Kidney glomerular epithelial cell (primary cell): ENCODE measurements around the gene ITPR2.
"Not testable (repeated sequence)": the region's sequence is repeated elsewhere in the genome, so short reads cannot be mapped to it uniquely, and the experiment has no call there.

Experiments used
- DNase-seq: peaks from one replicate; lab custom pipeline; 2025; lab: John Stamatoyannopoulos, UW

ITPR2 gene

DNA sequence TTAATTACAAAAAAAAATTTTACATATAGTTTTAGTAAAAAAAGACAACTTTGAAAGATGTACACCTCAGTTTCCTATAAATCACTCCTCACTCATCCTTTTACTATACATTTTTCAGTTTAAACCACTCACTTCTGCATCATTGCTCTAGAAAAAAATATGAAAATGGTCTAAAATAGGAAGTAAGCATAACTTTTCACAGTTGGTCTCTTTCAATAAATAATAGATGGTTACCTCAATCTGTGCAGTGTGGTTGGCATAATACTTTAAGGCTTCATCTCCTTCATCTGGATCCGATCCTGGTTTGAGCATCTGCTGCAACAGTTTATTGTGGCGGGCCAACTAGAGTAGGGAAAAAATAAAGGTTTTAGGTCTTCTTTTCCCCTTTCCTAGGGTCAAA lies 389.7 kb downstream of the ITPR2 start:
- DNase-seq = no peak

DNA sequence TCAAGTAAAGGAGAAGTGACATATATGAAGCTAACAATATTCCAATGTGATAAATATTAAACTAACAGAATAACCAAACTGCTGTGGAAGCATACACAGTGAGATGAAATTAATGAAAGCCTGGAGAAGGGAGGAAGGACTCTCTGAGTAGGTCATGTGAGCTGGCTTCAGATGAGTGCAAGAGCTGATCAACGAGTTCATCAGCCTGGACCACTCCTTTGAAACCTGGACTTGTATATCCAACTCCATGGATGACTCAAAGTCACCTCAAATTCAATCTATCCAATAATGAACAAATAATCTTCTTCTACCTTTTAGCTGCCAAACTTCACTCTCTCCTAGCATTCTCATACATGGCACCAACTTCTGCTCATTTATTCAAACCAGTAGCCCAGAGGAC lies 391.6 kb downstream of the ITPR2 start:
- DNase-seq = no peak

DNA sequence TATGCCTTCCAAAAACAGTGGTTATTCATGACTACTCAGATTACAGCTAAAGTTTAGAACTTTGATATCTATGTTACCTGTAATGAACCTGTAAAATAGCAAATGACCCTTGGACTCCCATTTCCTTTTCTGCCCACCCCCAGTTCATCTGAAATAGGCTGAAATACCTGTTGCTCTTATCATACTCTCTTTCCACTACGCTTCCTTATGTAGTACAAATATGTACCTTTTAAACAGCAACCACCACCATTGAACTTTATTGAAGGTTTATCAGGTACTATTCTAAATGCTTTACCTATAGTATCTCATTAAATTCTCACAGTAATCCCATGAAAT lies 398.0 kb downstream of the ITPR2 start:
- no peak for DNase-seq

DNA sequence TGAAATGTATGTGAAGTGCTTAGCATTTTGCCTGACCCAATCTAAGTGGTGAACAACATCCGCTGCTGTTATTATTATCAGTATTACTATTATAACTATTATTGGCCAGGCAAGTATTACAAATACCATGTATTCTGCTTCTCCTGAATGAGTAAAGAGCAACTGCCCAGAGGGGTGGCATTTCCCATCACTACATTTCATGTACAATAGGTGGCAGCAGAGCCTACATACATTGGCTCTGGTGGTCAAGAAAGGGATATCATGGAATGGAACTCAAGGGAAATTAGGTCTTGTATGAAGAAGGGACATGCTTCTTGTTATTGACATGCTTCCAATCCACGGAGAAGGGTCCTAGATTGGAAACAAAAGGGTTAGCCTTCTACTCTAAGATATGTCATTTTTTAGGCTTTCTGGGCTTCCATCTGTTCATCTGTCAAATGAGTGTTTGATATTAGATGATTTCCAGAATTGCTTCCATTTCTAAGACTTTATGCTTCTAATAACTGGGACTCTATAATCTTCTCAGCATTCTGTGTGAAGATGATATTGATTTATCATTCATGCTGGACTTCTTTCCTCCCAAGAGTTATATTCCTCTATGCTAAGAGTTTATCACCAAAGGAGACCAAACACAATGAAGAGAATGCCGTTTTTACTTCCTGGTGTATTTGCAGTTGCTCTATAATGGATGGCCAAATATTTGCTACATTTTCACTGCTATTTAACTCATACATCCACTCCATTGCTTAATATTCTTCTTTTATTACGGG lies 398.5 kb downstream of the ITPR2 start:
- DNase-seq = peak; percentile 67

DNA sequence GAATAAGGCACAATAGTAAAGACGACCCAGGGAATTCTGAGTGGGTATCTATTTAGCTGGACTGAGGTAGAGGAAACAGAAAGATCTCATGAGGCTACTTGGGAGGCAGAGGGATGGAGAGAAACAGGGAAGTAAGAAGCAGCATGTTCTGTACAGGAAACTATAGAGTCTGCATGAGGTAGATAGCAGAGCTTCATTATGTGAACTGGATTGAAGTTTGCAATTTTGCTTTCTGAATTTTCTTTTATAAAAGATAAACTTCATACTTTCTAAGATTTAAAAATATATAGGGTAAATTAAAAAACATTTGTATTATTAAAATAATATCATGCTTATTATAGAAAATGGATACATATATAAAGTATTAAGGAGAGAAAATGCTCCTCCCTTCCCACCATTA lies 399.3 kb downstream of the ITPR2 start:
- not testable (repeated sequence) for DNase-seq

DNA sequence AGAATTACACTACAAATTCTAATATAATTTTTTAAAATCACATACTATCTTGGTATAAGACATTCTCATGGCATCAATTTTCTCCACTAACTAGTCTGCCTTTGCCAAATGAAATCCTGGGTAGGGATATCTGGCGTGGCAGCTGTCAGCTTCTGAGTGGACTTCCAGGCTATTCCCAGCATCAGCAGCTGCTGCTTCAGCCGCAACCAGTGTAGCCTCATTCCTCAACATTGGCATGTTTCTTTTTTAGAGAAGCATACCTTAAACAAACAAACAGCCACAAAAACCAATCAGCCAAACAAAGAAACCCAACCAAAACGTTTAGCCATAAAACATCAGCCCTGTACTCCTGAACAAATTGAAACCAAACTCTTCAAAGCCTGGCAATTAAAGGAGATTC lies 401.8 kb downstream of the ITPR2 start:
- no peak for DNase-seq

DNA sequence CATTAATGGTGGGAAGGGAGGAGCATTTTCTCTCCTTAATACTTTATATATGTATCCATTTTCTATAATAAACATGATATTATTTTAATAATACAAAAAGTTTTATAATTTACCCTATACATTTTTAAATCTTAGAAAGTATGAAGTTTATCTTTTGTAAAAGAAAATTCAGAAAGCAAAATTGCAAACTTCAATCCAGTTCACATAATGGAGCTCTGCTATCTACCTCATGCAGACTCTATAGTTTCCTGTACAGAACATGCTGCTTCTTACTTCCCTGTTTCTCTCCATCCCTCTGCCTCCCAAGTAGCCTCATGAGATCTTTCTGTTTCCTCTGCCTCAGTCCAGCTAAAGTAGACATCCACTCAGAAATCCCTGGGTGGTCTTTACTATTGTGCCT lies 402.4 kb downstream of the ITPR2 start:
- DNase-seq = not testable (repeated sequence)

DNA sequence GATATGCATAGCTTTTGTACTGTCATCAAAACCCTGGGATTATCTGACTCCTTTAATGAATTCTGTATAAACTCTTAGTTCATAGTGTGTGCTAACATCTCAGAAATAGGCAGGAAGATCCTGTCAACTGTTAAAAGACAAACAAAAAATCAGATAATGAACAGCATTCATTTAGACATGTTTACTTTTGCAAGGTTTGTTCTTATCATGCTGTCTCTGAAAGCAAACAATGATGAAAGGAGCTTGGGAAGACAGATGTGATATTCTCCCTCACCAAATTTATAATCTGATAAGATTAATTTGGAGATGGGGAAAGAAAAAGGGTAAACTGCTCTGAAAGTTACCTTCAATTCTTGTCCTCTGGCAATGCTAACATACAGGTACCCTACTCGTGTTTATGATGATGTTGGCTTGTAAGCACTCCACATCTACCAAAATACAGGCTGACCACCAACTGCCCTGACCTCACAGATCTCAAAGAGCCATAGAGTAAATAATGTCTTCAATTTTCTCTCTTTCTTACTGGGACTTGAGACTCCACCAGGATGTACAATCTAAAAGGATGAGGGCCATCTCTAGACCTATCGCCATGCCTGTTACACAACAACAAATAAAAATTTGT lies 403.8 kb downstream of the ITPR2 start:
- DNase-seq = no peak

DNA sequence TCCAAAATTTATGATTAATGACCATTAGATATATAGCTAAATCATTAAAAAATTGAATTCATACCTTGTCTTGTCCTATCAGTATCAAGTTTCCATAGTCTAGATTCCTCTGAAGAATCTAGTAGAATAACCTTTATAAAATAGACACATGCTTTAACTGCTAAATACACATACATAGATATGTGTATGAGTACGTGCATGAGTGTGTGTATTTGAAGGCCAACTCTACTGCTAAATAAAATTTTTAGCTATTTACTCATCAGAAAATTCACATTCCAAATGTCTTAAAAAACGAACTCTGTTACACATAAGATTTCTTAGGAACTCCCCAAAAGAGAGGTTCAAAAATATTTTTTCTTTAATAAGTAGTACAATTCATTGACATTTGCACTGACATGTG lies 404.6 kb downstream of the ITPR2 start:
- no peak for DNase-seq

DNA sequence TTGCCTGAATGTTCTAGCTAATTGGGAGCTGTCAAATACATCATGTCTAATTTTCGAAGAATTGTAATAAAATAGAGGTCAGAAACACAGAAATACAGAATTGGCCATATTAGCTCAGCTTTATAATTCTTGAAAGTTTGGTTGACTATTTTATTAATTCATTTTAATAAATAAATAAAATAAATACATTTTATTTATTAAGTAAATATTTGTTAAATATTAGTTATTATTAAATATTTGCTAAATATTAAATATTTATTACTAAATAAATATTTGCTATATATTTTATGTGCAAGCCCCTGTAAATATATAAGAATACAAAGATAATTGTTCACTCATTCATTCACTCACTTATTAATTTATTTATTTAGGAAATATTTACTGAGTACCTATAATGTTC lies 406.3 kb downstream of the ITPR2 start:
- no peak for DNase-seq

DNA sequence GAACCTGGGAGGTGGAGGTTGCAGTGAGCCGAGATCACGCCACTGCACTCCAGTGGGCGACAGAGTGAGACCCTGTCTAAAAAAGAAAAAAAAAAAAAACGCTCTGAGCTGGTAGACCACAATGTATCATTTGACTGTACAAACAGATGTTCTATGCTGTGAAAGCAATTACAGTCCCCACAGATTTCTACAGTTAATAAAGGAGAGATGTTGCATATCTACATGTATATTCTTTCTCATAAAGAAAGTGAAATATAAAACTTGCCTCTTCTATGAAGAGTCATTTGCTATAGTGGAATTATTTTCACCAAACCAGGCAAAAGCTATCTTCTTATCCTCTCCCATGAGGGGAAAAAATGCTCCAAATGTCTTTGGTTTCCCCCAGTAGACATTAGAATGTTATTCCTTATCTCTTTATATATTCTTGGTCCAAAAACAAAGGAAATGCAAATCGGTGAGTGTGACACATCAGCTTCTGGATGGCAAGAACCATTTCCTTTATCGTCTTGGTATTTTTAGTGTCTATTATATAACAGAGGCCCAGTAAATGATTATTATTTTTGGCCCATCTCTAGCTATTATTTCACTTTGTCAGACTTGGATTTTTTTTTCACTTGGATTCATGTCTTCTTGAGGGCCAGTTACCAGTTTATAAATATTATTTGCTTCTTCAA lies 407.3 kb downstream of the ITPR2 start:
- DNase-seq = no peak

DNA sequence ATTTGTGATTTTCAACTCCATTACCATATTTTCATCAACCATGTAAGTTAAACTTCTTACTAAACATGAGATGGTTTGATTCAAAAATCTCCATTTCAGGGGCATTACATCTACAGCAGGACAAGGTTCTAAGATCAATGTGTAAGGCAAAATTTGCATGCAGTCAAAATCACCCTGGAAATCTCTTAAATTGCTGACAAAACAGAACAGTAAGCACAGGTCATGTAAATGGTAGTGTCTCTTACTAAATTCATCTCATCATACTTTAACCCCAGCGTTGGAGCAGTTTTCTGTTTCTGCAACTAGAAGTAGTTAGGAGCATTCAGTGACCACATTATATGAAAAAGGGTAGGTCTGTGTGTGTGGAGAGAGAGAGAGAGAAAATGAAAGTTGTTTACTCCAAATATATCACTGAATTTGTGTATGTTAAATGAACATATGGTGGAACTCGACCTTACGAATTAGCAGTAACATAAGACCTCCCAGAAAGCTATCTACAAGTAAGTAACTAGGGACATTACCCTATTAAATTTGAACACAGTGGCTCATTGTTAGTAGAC lies 410.1 kb downstream of the ITPR2 start:
- DNase-seq = no peak

DNA sequence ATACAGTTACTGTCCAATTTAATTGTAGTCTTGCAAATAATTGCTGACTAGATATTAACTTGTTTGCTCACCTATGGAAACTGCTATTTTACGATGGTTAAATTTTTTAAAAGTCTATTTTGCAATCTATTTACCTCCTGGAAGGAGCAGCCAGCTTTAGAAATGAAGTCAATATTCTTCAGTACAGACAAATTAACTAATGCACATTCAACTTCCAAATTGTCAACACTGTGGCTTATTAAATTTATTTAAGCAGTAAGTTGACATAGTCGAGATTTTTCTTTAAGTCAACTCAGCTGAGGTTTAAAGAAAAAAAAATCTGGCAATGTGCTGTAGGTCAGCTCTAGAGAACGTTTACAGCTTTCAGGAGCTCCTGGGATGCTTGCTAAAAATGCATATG lies 416.4 kb downstream of the ITPR2 start:
- DNase-seq = no peak

DNA sequence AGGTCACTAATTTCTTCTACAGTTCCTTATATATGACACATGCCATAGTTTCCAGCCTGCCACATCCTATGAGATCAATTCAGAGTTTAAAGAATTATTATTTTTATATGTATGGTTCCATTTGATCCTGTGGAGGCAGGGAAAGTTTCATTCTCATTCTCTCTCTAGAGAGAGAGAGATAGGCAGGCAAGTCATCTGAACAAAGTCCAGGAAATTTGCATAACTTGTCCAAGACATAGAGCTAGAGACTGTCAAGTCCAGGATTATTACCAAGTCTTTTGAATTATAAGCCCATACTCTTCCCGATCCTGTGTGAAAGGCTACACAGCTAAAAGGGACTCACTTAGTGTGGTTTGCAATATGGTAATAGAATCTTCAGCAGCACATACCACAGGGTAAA lies 422.3 kb downstream of the ITPR2 start:
- DNase-seq = no peak

DNA sequence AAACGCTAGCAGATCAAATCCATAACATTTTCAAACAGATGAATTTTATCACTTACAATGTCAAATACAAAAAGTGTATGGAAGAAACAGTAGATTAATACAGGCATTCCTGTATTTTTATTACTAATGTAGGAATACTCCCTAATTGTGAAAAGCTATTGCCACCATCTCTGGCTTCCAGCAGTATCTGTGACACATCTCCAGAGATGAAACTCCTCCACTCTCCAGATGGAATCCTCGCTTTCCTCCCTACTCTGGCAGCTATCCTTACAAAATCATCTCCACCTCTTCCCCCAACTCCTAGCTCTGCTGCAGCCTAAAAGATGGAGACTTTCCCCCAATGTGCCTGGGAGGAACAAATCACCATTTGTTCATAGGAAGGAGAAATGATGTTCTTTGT lies 426.2 kb downstream of the ITPR2 start:
- no peak for DNase-seq

DNA sequence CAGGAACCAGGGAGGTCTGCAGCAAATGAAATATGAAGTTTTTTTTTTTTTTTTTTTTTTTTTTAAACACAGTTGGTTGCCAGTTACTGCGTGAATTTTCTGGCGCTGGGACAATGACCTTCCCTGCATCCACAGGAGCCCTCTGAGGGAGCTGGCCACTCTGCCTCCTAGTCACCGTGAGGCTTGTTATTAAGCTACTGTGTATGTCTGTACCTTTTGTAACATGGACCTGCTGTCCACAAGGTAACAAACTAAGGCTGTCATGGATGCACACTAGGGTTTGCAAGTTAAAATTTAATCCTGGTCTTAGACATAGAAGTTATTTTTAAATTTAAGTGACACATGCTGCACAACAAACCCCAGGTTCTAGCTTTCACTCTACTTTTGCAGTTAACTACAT lies 426.6 kb downstream of the ITPR2 start:
- no peak for DNase-seq

DNA sequence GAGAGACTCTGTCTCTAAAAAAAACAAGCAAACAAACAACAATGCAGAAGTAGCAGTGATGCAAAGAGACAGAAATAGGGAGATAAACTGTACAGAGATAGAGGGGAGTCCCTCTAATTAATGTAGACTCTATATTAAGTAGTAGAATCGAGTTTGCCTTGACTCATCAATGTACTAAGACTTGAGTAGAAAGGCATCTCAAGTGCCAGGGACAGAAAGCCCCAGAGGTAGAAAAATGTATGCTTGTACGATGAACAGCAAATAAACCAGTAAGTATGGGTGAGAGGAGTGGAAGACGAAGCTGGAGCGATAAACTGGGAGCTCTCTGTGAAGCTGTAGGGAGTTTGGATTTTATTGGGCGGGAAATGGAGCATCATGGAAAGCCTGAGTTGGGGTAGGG lies 429.4 kb downstream of the ITPR2 start:
- DNase-seq = no peak

DNA sequence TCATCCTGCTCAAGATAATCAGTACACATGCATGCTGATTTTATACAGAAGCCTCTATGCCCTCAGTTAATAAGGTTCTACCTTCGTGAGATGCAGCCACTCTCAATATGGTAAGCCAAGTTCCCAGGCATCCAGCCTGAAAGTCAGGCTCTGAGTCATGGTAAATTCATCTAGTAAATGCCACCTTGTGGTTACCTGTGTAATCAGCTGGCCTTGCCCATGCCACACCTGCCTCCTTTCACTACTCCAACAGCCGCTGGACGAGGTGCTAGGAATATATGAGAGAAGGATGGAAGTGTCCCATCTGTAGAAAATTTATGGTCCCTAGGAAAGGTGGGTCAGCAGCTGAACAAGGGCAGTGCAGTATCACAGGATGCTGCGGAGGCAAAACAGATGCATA lies 430.3 kb downstream of the ITPR2 start:
- peak; percentile 55 for DNase-seq

DNA sequence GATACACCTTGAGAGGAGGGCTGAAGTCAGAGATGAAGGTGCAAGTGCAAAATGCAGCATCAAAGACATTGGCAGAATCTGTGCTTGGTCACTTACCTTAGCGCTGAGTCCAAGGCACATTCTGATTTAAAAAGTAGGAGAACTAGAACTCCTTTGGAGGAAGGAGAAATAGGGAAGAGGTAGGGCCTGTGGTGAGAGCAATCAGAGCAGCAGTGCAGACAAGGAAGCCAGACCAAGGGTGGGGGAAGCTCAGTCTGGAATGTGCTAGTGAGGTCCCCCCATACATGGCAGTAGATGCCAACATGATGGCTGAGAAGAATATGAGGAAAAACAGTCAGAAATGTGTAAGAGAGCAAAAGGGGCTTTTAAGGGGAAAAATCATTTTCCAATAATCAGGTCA lies 431.1 kb downstream of the ITPR2 start:
- DNase-seq = no peak

DNA sequence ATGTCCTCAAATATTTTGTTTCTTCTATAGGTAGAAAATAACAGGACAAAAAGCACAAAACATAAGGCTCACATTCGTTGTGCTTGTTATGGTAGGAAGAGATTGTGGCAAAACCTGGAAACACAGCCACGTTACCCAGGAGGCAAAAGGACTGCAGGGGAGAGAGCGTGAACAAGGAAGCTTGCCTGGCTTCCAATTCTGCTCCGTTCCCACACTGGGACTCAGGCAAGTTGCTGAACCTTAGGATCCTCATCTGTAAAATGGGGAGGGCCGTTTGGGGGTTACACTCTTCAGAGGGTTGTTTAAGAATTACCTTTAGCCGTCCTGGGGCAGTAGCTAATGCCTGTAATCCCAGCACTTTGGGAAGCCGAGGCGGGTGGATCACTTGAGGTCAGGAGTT lies 432.4 kb downstream of the ITPR2 start:
- DNase-seq = no peak

DNA sequence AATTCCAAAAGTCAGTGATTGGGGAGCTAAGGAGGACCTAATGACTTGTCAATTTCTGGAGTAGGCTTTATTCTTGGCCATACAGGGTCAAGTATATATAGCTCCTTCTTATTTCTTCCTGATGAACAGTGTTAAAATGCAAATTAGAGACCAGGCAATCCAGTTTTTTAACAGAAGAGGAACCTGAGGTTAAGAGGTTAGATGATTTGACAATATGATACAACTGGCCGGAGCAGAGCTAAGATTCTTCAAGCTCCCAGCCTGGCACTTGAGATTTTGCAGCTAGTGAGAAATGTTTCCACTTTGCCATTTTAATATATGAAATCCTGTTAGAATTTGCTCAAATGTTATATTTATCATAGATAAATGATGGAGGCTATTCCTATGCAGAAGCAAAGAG lies 433.6 kb downstream of the ITPR2 start:
- DNase-seq = no peak

DNA sequence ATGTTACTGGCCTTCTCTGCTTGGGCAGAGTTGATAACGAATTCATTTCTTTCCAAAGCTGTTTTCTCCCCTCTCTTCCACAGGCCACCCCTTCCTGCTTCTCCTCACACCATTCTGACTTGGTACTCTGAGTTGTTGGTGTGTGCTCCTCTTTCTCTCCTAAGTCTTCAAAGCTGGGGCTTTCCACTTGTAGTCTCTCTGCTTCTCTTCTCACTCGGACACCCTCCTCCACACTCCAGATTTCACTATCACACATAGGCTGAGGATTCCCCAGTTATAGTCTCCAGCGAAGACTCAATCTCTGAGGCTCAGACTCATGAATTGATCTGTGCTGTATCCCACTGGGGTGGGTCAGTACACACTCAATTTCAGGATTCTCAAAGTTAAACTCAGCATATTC lies 436.6 kb downstream of the ITPR2 start:
- no peak for DNase-seq

DNA sequence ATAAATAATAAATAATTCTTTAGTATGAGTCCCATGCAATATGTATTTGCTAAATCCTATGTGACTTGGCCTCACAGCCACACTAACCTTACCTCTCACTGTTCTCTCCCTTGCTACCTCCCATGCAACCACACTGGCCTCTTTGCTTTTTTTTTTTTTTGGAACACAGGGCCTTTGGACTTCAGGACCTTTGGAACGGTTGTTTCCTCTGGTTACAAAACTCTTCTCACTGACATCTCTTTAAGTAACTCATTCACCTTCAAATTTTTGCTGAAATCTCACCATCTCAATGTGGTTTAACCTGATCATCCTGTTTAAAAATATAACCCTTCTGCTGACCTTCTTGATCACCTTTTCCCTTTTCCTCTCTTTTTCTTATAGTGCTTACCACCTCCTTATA lies 443.7 kb downstream of the ITPR2 start:
- DNase-seq = no peak
